ENCODE measurements around the gene TPP2. TPM values are rescaled to one million over a fixed set of nuclear protein-coding genes. Genes with fewer than 3 reads are reported as not detected.

Gene TPP2
- total RNA-seq, 4 donors from 2014 or later: 77.3 to 229 (median 99.1) TPM

DNA sequence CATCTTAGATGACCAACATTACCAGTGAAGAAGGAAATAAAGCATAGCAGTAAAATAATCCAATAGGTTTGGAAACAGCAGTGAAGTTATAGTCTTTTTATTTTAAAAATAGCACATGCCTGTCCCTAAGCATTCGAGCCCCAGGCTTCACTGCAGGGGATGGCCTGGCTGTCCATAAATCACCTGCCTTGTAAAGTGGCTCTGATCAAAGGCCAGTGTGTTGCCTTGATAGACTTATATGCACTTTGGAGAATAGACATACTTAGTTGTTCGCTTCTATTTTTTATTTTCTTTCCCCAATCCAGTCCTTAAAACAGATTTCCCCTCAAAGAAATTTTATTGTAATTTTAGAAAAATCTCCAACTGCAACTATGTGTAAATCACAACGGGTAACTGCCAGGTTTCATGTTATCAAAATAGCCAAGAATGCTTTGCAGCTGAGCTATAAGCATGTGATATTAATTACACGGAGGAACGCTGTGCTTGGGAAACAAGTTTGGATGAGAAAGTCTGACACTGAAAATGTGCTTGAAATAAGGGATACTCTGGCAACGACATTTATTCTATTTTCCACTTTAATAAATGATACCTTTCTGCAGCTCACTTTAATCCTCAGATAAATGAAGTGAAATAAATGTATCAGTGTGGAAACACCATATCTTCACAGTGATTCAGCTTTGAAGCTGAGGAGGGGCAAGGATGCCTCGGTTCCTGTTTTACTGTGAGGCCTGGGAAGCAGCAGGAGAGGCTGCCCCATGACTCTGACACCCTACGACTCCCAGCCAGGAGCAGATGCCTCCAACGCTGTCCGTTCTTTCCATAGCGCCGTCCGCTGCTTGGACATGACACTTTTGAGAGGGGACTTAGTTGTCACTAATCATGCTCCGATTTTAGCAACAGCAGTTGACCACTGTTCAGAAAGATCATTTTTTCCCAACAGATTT is 103.6 kb downstream of the TPP2 start:
- 80 to 83% methylated on average over 14 of the region's 14 CpGs for WGBS, 2 donors
- Histone ChIP-seq H3K4me1 (no peaks in the 10 kb centered on the region), H3K9me3 (no peaks in the 10 kb centered on the region), H3K4me3 (replicated peaks in 1 of 3) (no peak overlapping the region), H3K27me3 (no peaks in the 10 kb centered on the region), H3K27ac (no peak overlapping the region), H3K36me3 (no peaks in the 10 kb centered on the region)
- TF ChIP-seq, protein P1, sequence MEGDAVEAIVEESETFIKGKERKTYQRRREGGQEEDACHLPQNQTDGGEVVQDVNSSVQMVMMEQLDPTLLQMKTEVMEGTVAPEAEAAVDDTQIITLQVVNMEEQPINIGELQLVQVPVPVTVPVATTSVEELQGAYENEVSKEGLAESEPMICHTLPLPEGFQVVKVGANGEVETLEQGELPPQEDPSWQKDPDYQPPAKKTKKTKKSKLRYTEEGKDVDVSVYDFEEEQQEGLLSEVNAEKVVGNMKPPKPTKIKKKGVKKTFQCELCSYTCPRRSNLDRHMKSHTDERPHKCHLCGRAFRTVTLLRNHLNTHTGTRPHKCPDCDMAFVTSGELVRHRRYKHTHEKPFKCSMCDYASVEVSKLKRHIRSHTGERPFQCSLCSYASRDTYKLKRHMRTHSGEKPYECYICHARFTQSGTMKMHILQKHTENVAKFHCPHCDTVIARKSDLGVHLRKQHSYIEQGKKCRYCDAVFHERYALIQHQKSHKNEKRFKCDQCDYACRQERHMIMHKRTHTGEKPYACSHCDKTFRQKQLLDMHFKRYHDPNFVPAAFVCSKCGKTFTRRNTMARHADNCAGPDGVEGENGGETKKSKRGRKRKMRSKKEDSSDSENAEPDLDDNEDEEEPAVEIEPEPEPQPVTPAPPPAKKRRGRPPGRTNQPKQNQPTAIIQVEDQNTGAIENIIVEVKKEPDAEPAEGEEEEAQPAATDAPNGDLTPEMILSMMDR (IDR thresholded peaks at IDR 0.05): no peak
- TF ChIP-seq POLR2A (IDR thresholded peaks at IDR 0.05): no peak
- DNase-seq: no peak
- intact Hi-C loops (cut with DNase I): no loop called here

- Histone ChIP-seq H3K9me3 (no peaks in the 10 kb centered on the region), H3K4me3 (replicated peaks in 1 of 3) (no peak overlapping the region), H3K27me3 (no peaks in the 10 kb centered on the region), H3K4me1 (no peaks in the 10 kb centered on the region), H3K36me3 (no peaks in the 10 kb centered on the region), H3K27ac (no peak overlapping the region)
- intact Hi-C loops (cut with DNase I): no loop called here
- 93 to 96% methylated on average over 5 of the region's 5 CpGs for WGBS, 2 donors
- no peak for TF ChIP-seq POLR2A (IDR thresholded peaks at IDR 0.05)
- TF ChIP-seq, protein P1 (IDR thresholded peaks at IDR 0.05): no peak
- no peak for DNase-seq
Observed at GRCh38 chr13:102701331-102701730, 104.5 kb downstream of the TPP2 start.

- WGBS, 2 donors: 72 to 80% methylated on average over 8 of the region's 8 CpGs
Observed at GRCh38 chr13:102702965-102703725, 106.4 kb downstream of the TPP2 start.

DNA sequence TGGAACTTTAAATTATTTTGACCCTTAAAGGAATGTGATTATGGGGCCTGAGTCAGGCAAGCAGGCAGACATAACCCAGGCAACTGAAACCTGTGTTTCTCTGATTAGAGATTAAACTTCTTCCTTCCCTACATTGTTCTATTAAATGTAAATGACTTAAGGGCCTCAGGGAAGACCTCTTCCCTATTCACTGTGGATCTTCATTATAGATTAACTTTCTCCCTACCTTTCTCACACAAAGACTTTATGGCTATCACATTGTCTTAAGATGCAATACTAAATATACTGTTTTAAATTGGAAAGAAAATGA is 106.9 kb downstream of the TPP2 start:
- no peak for DNase-seq
- no peak overlapping the region for H3K27ac ChIP-seq

More at GRCh38 chr13:102702965-102703725, 106.4 kb downstream of the TPP2 start:
- H3K27me3 ChIP-seq: no peaks in the 10 kb centered on the region
- TF ChIP-seq POLR2A (IDR thresholded peaks at IDR 0.05): no peak
- TF ChIP-seq, protein P1 (IDR thresholded peaks at IDR 0.05): no peak
- H3K4me3 ChIP-seq (replicated peaks in 1 of 3): no peak overlapping the region
- intact Hi-C loops (cut with DNase I): no loop called here
- no peak overlapping the region for H3K27ac ChIP-seq
- no peaks in the 10 kb centered on the region for H3K9me3 ChIP-seq
- DNase-seq: no peak
- peaks cover 0 to 5% of the 10 kb centered on the region in 2 donors for H3K4me1 ChIP-seq
- H3K36me3 ChIP-seq: no peaks in the 10 kb centered on the region

More for the DNA sequence above, 106.9 kb downstream of the TPP2 start:
- H3K9me3 ChIP-seq: no peaks in the 10 kb centered on the region
- H3K4me3 ChIP-seq (replicated peaks in 1 of 3): no peak overlapping the region
- TF ChIP-seq, protein P1 (IDR thresholded peaks at IDR 0.05): no peak
- TF ChIP-seq POLR2A (IDR thresholded peaks at IDR 0.05): no peak
- peaks cover 0 to 5% of the 10 kb centered on the region in 2 donors for H3K4me1 ChIP-seq
- H3K36me3 ChIP-seq: no peaks in the 10 kb centered on the region
- intact Hi-C loops (cut with DNase I): no loop called here
- no peaks in the 10 kb centered on the region for H3K27me3 ChIP-seq

All from thyroid gland (tissue), 4 donors.